ENCODE measurements around the gene LRRC55.

GRCh38 chr11:57222239-57222638 lies 40.5 kb downstream of the LRRC55 start:
- TF ChIP-seq CTCF (conservative IDR thresholded peaks at IDR 0.05 in 1 of 2, IDR thresholded peaks at IDR 0.05 in 1 of 2; ENCODE audit: extremely low read depth in 1 of 2, insufficient read depth in 1 of 2, low read depth in 1 of 2, low read length in 2 of 2), result no peak
- no peak for TF ChIP-seq EZH2 (IDR thresholded peaks at IDR 0.05; ENCODE audit: borderline replicate concordance, low read length)

All from mammary epithelial cell (primary cell).